SHP77 treated with DMSO at 0.1 percent for 48 hours (cell line): Measurements from ENCODE around the gene ARHGAP45.
"Not testable (repeated sequence)": the region's sequence is repeated elsewhere in the genome, so short reads cannot be mapped to it uniquely, and the experiment has no call there.

Experiments used
- DNase-seq: peaks from one replicate; lab custom pipeline; 2025; lab: John Stamatoyannopoulos, UW

Gene ARHGAP45

GRCh38 chr19:1066748-1067340, at the start of gene ARHGAP45:
Gene ARHGAP45 (plus strand): TSS chr19:1067167. CDS start chr19:1067406, 239 bp downstream.
- DNase-seq: no peak

GRCh38 chr19:1017906-1018305, 49.1 kb upstream of the ARHGAP45 start:
- no peak for DNase-seq

GRCh38 chr19:1018393-1018792, 48.6 kb upstream of the ARHGAP45 start:
- no peak for DNase-seq

GRCh38 chr19:1018932-1019615, 47.9 kb upstream of the ARHGAP45 start:
- DNase-seq: no peak

GRCh38 chr19:1019616-1019961, 47.4 kb upstream of the ARHGAP45 start:
- DNase-seq: no peak

- no peak for DNase-seq
These were observed 46.7 kb upstream of the ARHGAP45 start for GRCh38 chr19:1019980-1020867.

- peak; percentile 88 for DNase-seq
These were observed 46.0 kb upstream of the ARHGAP45 start, which contains the start of gene TMEM259 for GRCh38 chr19:1020868-1021425. Gene TMEM259 (minus strand): TSS chr19:1021123. CDS start chr19:1020996, 127 bp downstream.

GRCh38 chr19:1023883-1024188, 43.1 kb upstream of the ARHGAP45 start:
- not testable (repeated sequence) for DNase-seq

- DNase-seq: not testable (repeated sequence)
These were observed 41.9 kb upstream of the ARHGAP45 start for GRCh38 chr19:1025080-1025479.

- no peak for DNase-seq
These were observed 40.8 kb upstream of the ARHGAP45 start, which contains the start of gene CNN2 for GRCh38 chr19:1025960-1026782. Gene CNN2 (plus strand): TSS chr19:1026608. CDS start chr19:1026662, 54 bp downstream.

GRCh38 chr19:1026783-1027649, 40.0 kb upstream of the ARHGAP45 start:
- DNase-seq: no peak

- no peak for DNase-seq
These were observed 39.3 kb upstream of the ARHGAP45 start for GRCh38 chr19:1027650-1028061.

- DNase-seq: peak; percentile 26
These were observed 38.7 kb upstream of the ARHGAP45 start for GRCh38 chr19:1028062-1028926.

- no peak for DNase-seq
These were observed 34.6 kb upstream of the ARHGAP45 start for GRCh38 chr19:1032264-1032867.

- DNase-seq: no peak
These were observed 30.9 kb upstream of the ARHGAP45 start for GRCh38 chr19:1035998-1036621.

- DNase-seq: no peak
These were observed 29.3 kb upstream of the ARHGAP45 start for GRCh38 chr19:1037621-1038064.

GRCh38 chr19:1038978-1039645, 27.9 kb upstream of the ARHGAP45 start:
- no peak for DNase-seq
